HL-60/S4 treated with phorbol 12-myristate 13-acetate at 8.2 ng/mL for 4 days and 3 days (cell line): Measurements from ENCODE around the gene CPT1A.

Experiments used
- in situ Hi-C: fragments of 300-500 bp; cut with MboI; formaldehyde crosslinking; loops from 2 replicates; pipeline ENCODE4 v1.15.0; 2022; ENCODE audit warnings: low sequenced_read_pairs

Gene CPT1A

GRCh38 chr11:68832476-68833181, 9.1 kb downstream of the CPT1A start:
- in situ Hi-C loops, result no loop called here

GRCh38 chr11:68831124-68831523, 10.6 kb downstream of the CPT1A start:
- in situ Hi-C loops, result no loop called here

GRCh38 chr11:68829581-68829980, 12.1 kb downstream of the CPT1A start:
- in situ Hi-C loops, result no loop called here

- in situ Hi-C loops, result no loop called here
These were observed 12.8 kb downstream of the CPT1A start for GRCh38 chr11:68828957-68829356.

GRCh38 chr11:68828155-68828931, 13.4 kb downstream of the CPT1A start:
- in situ Hi-C loops, result no loop called here

- in situ Hi-C loops, result no loop called here
These were observed 14.0 kb downstream of the CPT1A start for GRCh38 chr11:68827733-68828132.

GRCh38 chr11:68826726-68827125, 15.0 kb downstream of the CPT1A start:
- in situ Hi-C loops, result no loop called here

- in situ Hi-C loops, result no loop called here
These were observed 16.1 kb downstream of the CPT1A start for GRCh38 chr11:68825571-68825970.

GRCh38 chr11:68822546-68822945, 19.2 kb downstream of the CPT1A start:
- in situ Hi-C loops, result no loop called here

GRCh38 chr11:68821670-68822069, 20.0 kb downstream of the CPT1A start:
- in situ Hi-C loops, result no loop called here

- in situ Hi-C loops, result no loop called here
These were observed 22.4 kb downstream of the CPT1A start for GRCh38 chr11:68819362-68819761.

GRCh38 chr11:68818181-68818580, 23.5 kb downstream of the CPT1A start:
- in situ Hi-C loops, result no loop called here

- in situ Hi-C loops, result no loop called here
These were observed 24.2 kb downstream of the CPT1A start for GRCh38 chr11:68817554-68817953.

GRCh38 chr11:68816917-68817419, 24.7 kb downstream of the CPT1A start:
- in situ Hi-C loops, result no loop called here

GRCh38 chr11:68816251-68816776, 25.4 kb downstream of the CPT1A start:
- in situ Hi-C loops, result no loop called here

- in situ Hi-C loops, result no loop called here
These were observed 27.9 kb downstream of the CPT1A start for GRCh38 chr11:68813773-68814172.

- in situ Hi-C loops, result no loop called here
These were observed 29.2 kb downstream of the CPT1A start for GRCh38 chr11:68812526-68812925.

GRCh38 chr11:68810164-68810563, 31.6 kb downstream of the CPT1A start:
- in situ Hi-C loops, result no loop called here

GRCh38 chr11:68809506-68809905, 32.2 kb downstream of the CPT1A start:
- in situ Hi-C loops, result no loop called here

GRCh38 chr11:68808787-68809186, 32.9 kb downstream of the CPT1A start:
- in situ Hi-C loops, result no loop called here

- in situ Hi-C loops, result no loop called here
These were observed 34.5 kb downstream of the CPT1A start for GRCh38 chr11:68806931-68807844.
